HS-27A (cell line): ENCODE data around the gene TBC1D16.

ENCODE experiments used
- DNase-seq: peaks from one replicate; pipeline ENCODE4 v3.0.0-alpha.2; 2012; ENCODE audit warnings: low read depth, missing footprints

The TBC1D16 gene

GRCh38 chr17:79883202-79883601, 152.5 kb downstream of the TBC1D16 start:
- no peak for DNase-seq
